Sigmoid colon (tissue), 4 donors: ENCODE results near the gene ELFN1.

ENCODE experiments used
- EP300 ChIP-seq, 4 donors: sonication (generic); formaldehyde crosslinking; IDR thresholded peaks; one replicate each; pipeline ENCODE4 v1.6.1; 2017; ENCODE audit warnings: antibody characterized with exemption in 4 of 4
- POLR2A ChIP-seq, 2 donors: fragments of 450-650 bp; IDR thresholded peaks; one replicate each; pipeline ENCODE4 v1.6.1; 2016; ENCODE audit warnings: antibody characterized with exemption in 2 of 2, mild to moderate bottlenecking in 2 of 2, moderate library complexity in 2 of 2
- POLR2AphosphoS5 ChIP-seq, 4 donors: sonication (generic); formaldehyde crosslinking; IDR thresholded peaks; one replicate each; pipeline ENCODE4 v1.6.1; 2017; ENCODE audit warnings: antibody characterized with exemption in 4 of 4
- TF ChIP-seq, protein P1 (sequence below), 4 experiments: fragments of 450-650 bp in 3 of 4; fragments of 200-600 bp in 1 of 4; IDR thresholded peaks; one replicate each; pipeline ENCODE4 v1.5.1; 2016 to 2019; ENCODE audit warnings: antibody characterized with exemption in 4 of 4, mild to moderate bottlenecking in 3 of 4, moderate library complexity in 2 of 4

DNA sequence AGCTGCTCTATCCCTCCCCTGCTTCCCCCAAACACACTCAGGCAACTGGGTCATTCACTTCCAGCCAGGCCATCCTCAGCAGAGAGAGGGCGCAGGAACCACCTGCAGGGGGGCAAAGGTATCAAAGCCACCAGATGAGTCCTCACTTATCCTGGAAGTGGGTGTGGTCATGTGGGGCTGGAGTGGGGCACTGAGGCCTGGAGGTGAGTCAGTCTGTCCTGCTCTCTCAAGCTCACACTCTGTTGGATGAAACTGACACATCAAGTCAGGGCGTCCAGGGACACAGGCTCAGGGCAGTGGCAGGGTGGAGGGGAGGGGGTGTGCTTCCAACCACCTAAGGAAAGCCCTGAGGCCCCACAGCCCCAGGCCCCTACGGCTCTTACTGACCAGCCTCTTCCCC, 8.0 kb upstream of the ELFN1 start:
- TF ChIP-seq, protein P1, sequence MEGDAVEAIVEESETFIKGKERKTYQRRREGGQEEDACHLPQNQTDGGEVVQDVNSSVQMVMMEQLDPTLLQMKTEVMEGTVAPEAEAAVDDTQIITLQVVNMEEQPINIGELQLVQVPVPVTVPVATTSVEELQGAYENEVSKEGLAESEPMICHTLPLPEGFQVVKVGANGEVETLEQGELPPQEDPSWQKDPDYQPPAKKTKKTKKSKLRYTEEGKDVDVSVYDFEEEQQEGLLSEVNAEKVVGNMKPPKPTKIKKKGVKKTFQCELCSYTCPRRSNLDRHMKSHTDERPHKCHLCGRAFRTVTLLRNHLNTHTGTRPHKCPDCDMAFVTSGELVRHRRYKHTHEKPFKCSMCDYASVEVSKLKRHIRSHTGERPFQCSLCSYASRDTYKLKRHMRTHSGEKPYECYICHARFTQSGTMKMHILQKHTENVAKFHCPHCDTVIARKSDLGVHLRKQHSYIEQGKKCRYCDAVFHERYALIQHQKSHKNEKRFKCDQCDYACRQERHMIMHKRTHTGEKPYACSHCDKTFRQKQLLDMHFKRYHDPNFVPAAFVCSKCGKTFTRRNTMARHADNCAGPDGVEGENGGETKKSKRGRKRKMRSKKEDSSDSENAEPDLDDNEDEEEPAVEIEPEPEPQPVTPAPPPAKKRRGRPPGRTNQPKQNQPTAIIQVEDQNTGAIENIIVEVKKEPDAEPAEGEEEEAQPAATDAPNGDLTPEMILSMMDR (IDR thresholded peaks at IDR 0.05), result no peak
- TF ChIP-seq POLR2A (IDR thresholded peaks at IDR 0.05) (no peak), EP300 (IDR thresholded peaks at IDR 0.05) (no peak), POLR2AphosphoS5 (IDR thresholded peaks at IDR 0.05) (no peak)
